Measurements from ENCODE around the gene AGPAT1. TPM values are rescaled to one million over a fixed set of nuclear protein-coding genes. Genes with fewer than 3 reads are reported as not detected.
A peak's percentile ranks its signal among the peaks of the same experiment; 100 is the strongest.

Gene AGPAT1
- total RNA-seq, 2 donors from 2014 or later = 33.2 to 35.0 TPM

DNA sequence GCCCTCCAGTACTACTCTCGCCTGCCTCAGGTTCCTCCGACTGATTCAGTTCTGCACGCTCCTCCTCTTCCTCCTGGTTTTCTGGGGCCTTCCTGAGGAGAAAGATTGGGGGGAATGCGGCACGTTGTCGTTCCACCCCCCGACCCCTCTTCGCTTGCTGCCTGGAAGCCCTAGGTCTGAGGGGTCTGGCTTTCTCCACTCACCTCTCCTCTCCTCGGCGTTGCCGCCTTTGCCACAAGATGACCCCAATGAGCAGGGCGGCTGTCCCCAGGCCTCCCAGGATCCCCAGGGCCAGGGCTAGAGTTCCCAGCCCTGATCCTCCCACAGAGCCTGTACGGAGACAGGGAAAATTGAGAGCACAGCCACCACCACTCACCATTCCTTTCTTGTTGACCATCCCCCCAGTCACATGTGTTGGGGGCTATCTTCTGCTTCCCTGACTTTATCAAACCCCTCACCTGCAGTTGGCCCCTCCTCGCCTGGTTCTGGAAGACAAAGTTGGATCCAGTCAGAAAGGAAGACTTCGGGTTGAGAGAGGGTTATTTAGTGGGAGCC is 5.3 kb upstream of the AGPAT1 start:
- Mint-ChIP-seq H3K36me3 (peaks cover 18 to 34% of the 10 kb centered on the region in 2 donors), H3K9me3 (no peaks in the 10 kb centered on the region), H3K27ac (peak overlapping the region; percentile 92 to 93)
- ATAC-seq = no peak
- no peak for DNase-seq (ENCODE audit: low spot score in 2 of 2)

DNA sequence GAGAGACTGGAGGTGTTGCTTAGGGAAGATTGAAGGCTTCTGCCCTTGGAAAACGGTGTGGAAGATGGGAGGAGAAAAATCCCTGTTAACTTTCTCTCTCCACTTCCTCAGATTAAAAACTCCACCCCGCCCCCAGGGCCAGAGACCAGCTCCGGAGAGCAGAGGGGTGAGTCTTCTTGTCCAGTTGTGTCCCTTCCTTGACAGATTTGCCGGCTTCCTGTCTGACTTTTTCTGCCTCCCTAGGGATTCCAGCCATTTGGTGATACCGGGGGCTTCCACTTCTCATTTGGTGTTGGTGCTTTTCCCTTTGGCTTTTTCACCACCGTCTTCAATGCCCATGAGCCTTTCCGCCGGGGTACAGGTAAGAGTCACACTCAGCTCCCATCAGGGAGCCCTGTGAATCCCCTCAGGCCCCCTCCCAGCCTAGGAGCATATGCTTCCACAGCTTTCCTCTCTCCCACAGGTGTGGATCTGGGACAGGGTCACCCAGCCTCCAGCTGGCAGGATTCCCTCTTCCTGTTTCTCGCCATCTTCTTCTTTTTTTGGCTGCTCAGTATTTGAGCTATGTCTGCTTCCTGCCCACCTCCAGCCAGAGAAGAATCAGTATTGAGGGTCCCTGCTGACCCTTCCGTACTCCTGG is 4.0 kb upstream of the AGPAT1 start:
- DNase-seq (ENCODE audit: low spot score in 2 of 2) (peak in 1 of 2 donors; percentile 52), ATAC-seq (no peak)
- Mint-ChIP-seq H3K9me3 (no peaks in the 10 kb centered on the region), H3K36me3 (peaks cover 18 to 26% of the 10 kb centered on the region in 2 donors), H3K27ac (peak overlapping the region; percentile 31 to 93)

DNA sequence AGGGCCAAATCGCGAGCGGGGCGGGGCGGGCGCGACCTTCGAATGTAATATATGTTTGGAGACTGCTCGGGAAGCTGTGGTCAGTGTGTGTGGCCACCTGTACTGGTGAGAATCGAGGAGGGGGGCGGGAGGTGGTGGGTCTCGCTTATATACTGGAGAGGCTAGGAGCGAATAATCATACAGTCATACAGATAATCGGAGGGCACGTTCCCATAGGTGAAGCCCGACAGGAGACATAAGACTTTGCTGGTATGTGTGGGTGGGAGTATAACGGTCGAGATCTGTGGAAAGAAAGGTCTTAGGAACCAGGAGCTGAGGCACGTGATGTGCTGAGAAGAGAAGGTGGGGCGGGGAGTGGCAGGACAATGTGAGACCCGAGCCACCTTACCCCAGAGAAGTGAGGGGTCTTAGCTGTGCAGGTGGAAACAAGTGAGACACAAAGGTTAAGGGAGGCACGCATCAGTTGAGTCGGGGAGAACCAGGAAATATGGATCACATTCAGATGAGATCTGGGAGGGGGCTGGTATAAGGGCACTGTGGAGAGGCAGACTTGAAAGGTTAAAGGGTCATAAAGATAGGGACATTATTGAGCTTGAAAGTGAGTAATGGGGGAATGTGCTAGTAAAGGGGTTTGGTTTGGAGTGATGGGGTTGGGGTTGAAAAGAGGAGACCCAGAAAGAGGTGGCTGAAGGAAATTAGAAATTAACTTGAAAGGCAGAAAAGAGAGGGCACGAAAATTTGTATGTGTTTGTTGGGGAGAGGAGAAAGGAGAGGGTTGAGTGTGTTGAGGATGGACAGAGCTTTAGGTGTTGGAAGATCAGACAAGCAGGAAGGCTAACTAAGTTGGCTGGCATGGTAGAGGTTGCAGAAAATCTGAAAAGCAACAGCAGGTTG is 2.9 kb upstream of the AGPAT1 start:
- ATAC-seq (peak in 1 of 2 donors; percentile 2), DNase-seq (ENCODE audit: low spot score in 2 of 2) (no peak)
- H3K9me3 Mint-ChIP-seq = no peaks in the 10 kb centered on the region
- peaks cover 18 to 26% of the 10 kb centered on the region in 2 donors for H3K36me3 Mint-ChIP-seq
- peak overlapping the region; percentile 93 to 97 for H3K27ac Mint-ChIP-seq

DNA sequence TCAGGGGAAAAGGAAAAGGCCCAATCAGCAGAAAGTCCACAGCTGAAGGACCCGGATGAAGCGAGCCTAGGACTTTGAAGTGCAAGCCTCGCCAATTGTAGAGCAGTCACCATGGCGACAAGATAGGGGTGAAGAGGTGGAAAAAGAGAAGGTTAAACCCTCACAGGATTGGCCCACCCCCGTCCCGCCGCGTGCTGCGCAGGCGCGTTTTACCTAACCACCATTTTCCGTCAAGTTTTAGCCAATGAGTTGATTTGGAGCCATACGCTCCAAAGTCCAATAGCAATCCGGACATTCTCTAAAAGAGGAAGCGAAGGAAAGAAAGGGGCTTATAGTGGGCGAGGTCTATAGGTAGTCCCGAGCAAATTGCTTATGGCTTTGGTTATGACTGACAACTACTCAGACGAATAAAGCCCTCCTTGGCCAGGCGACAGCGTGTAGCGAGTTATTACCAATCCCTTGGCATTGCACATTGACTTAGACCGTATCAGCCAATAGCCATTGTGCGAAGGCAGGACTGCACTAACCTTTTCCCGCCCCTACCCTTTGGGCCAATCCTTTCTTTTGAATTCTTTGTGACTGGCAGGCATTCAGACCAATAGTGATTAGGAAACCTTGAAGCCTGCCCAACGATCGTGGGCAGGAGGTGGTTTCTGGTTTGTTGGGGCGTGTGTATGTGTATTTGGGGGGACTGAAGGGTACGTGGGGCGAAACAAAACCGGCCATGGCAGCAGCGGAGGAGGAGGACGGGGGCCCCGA is 2.1 kb upstream of the AGPAT1 start, which contains the start of gene RNF5:
Gene RNF5, plus strand, starts transcription at position 618 of the 759 bp plus-strand sequence. Its CDS starts 107 bp downstream, at position 725.
- DNase-seq (ENCODE audit: low spot score in 2 of 2) (peak; percentile 90 to 93), ATAC-seq (peak; percentile 87)
- no peaks in the 10 kb centered on the region for H3K9me3 Mint-ChIP-seq
- peaks cover 18 to 26% of the 10 kb centered on the region in 2 donors for H3K36me3 Mint-ChIP-seq
- H3K27ac Mint-ChIP-seq = peak within 1 kb of the TSS; percentile 93 to 97

DNA sequence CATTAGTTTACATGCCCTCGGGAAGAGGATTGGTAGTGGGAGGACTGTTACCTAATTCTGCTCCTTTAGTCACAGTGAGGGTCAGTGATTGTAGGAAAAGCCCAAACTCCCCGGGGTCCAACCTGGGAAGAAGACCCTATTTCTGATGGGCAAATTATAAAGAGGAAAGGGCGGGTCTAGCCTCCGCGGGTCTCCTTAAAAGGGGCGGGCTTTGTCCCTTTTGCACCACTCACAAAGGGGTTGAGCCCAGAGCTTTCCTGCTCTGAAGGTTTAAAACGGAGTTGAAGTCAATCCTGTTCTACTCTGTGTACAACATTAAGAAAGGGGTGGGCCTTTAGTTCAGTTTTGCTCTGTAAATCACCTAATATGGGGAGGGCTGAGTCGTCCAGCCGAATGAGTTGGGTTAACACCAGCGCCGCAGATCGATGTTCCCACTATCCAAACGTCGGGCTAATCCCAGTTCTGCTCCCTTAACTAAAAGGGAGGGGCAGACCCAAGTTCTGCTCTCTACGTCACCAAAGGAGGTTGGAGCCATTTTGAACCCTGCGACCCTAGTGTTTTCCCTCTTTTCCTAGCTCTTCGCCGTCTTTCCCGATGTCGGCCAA is 1.4 kb upstream of the AGPAT1 start:
- H3K9me3 Mint-ChIP-seq = no peaks in the 10 kb centered on the region
- ATAC-seq = peak in 1 of 2 donors; percentile 12
- DNase-seq (ENCODE audit: low spot score in 2 of 2) = peak in 1 of 2 donors; percentile 39
- peaks cover 18 to 26% of the 10 kb centered on the region in 2 donors for H3K36me3 Mint-ChIP-seq
- H3K27ac Mint-ChIP-seq = peak overlapping the region; percentile 93 to 97

DNA sequence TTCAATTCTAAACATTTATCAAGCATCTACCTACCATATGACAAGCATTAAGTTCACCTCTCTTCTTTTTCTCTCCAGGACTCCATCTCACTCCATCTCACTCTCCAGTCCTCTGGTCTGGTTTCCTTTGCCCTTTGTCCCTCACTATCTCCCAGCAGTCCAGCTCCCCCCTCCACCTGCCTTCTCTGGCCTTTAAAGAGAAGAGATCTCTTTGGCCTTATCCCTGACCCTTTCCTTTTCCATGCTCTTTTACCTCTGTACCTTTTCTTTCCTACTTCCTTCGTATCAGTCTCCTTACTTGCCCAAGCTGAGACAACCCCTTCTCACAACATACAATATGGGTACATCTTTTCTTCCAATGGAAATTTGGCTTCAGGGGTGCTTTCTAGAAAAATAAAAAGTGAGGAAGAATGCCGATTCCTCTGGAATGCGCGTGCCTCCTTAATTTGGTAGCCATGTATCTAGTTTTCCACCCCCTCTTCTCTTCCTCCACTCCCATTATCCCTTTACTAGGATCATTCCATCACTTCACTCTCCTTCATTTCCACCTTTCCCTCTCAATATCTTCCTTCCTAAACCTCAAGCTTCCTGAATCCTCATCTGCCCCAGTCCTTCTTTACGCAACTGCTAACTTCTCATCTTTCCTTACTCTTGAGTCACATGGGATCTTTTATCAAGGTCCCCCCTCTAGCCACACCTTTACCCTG is 745 bp upstream of the AGPAT1 start:
- ATAC-seq (no peak), DNase-seq (ENCODE audit: low spot score in 2 of 2) (no peak)
- Mint-ChIP-seq H3K27ac (peak overlapping the region; percentile 93 to 97), H3K9me3 (no peaks in the 10 kb centered on the region), H3K36me3 (peaks cover 18 to 26% of the 10 kb centered on the region in 2 donors)

DNA sequence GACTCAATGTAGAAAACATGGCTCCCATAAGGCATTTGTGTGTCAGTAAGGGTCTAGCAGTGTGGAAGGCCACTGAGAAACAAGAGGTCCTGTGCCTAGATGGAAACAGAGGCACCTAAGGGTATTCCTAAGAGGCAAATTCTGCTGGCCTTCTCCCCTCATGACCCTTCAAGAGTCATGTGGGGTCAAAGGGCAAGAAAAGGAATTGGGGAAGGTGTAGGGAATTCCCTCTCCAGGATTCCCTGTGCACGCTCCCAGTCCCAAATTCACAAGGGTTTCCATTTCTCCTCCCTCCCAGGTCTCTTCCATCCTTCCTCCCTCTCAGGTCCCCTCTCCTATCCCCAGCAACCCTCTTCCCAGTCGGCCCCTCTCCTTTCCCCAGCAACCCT is 568 bp downstream of the AGPAT1 start:
- H3K36me3 Mint-ChIP-seq = peaks cover 15 to 18% of the 10 kb centered on the region in 2 donors

DNA sequence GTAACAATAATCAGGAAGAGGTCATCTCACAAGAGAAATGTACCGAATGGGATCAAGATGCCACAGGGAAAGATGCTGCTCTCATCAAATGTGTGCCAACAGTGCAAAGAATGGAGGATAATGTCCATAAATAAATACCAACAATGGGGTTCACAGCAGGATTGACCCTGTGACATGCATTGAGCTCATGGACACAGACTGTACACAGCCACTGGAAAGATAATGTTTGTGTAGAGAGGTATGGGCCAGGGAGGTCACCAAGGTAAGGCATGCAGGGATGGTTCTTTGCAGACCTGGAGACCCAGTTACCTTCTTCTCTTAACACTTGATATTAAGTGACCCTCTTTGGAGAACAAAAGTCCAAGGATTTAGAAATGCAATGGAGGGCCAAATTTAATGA is 1.5 kb downstream of the AGPAT1 start:
- no peak for DNase-seq (ENCODE audit: low spot score in 2 of 2)
- no peak for ATAC-seq
- Mint-ChIP-seq H3K27ac (peak overlapping the region in 1 of 2 donors; percentile 45), H3K36me3 (peaks cover 12 to 19% of the 10 kb centered on the region in 2 donors), H3K9me3 (no peaks in the 10 kb centered on the region)

More for the DNA sequence above, 568 bp downstream of the AGPAT1 start:
- Mint-ChIP-seq H3K9me3 (no peaks in the 10 kb centered on the region), H3K27ac (peak overlapping the region; percentile 90 to 93)
- ATAC-seq (no peak), DNase-seq (ENCODE audit: low spot score in 2 of 2) (no peak)

DNA sequence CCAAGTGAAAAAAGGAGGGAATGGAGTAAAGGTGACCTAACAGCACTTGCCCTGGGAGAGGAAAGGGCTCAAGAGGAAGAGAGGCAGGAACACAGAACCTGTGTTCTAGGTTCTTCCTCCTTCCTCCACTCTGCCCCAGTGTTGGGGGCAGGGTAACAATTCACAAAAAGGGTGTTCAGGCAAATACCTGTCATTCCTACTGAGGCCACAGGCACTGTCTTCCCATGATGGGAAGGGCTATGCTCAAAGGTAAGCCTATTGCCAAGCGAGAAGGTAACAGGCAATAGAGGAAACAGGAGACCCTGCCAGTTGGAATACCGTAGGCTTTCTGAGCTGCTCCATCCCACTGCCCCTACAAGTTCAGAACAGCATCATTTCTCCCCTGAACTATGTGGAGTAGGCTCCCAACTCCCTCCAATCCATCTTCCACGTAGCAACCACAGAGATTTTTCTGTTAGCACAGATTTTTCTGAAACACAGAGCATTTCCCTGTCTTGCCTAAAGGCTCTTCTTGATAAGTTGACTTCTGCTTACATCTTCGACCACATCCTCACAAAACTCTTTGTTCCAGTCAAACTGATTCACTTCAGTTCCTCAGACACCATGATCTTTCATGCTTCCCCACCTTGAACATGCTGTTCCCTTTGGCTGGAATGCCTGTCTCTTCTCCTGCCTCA is 2.7 kb downstream of the AGPAT1 start:
- ATAC-seq (no peak), DNase-seq (ENCODE audit: low spot score in 2 of 2) (no peak)
- Mint-ChIP-seq H3K27ac (peak overlapping the region; percentile 24 to 45), H3K36me3 (peaks cover 0 to 10% of the 10 kb centered on the region in 2 donors), H3K9me3 (no peaks in the 10 kb centered on the region)

DNA sequence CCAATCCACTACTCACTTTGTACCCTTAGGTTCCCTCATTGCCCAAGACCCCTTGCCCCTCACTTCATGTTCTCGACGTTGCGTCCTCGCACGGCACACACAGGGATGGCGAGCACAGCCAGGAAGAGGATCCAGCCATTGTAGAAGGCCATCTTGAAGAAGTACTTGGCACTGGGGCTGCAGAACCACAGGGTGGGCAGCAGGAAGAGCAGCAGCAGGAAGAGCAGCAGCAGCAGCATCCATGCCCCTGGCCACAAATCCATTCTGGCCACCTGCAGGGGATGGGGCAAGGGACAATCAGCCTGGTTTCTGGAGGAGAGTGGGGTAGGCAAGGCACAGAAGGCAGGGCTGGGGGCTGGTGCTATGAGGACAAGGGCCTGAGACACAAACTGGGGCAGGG is 4.7 kb downstream of the AGPAT1 start:
- peak overlapping the region; percentile 29 to 78 for H3K27ac Mint-ChIP-seq
- H3K36me3 Mint-ChIP-seq = peaks cover 0 to 10% of the 10 kb centered on the region in 2 donors
- no peaks in the 10 kb centered on the region for H3K9me3 Mint-ChIP-seq
- ATAC-seq (no peak), DNase-seq (ENCODE audit: low spot score in 2 of 2) (no peak)

DNA sequence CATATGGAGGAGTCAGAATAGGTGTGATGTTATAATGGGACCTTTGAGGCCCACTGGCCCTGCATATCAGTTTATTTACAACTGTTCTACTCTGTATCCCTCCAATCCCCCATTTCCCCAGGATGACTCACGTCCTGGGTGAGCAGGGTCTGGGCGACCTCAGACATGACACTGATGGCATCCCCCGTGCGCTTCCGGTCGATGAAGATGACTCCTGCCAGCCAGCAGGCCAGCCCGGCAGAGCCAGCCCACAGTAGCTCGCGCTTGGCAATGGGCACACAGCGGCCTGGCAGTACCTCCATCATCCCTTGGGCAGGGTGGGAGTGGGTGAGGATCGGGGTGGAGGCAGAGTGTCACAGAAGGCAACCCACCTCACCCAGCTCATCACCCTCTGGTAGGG is 5.6 kb downstream of the AGPAT1 start:
- H3K27ac Mint-ChIP-seq = peak overlapping the region in 1 of 2 donors; percentile 78
- H3K9me3 Mint-ChIP-seq = no peaks in the 10 kb centered on the region
- H3K36me3 Mint-ChIP-seq = peaks cover 0 to 10% of the 10 kb centered on the region in 2 donors
- no peak for ATAC-seq
- DNase-seq (ENCODE audit: low spot score in 2 of 2) = no peak

DNA sequence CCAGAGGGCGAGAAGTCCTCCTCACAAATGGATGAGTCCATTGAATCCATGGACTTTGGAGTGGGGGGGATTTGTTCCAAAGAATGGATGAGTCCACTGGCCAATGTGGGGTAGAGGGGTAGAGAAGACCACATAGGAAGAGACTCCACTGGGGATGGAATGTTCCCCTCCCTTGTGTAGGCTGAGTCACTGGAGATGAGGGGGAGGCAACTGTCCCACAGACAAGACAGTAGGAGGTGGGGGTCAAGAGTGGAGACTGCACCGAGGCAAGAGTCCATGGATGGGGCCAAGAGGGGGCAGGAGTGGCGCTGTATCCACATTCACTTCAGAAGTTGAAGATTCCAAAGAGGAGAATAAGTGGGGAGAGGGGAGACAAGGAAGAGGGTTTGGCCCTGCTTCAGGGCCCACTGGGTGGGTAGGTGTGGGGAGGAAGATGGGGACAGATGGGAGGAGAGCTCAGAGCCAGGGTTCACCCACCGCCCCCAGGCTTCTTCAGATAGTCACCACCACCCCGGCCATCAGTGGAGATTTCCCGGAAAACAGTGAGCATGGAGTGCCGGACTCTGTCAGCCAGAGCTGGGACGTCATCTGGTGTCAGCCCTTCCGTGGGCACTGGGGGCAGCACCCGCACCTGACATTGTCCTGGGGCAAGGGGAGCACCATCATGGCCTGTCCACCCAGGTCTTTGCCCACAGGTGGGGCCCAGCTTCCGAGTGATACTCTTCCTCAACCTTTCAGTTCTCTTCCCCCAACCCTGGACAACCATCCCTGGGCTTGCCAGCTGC is 6.9 kb downstream of the AGPAT1 start:
- Mint-ChIP-seq H3K36me3 (peaks cover 0 to 10% of the 10 kb centered on the region in 2 donors), H3K27ac (peak overlapping the region; percentile 4 to 83), H3K9me3 (no peaks in the 10 kb centered on the region)
- no peak for ATAC-seq
- no peak for DNase-seq (ENCODE audit: low spot score in 2 of 2)

DNA sequence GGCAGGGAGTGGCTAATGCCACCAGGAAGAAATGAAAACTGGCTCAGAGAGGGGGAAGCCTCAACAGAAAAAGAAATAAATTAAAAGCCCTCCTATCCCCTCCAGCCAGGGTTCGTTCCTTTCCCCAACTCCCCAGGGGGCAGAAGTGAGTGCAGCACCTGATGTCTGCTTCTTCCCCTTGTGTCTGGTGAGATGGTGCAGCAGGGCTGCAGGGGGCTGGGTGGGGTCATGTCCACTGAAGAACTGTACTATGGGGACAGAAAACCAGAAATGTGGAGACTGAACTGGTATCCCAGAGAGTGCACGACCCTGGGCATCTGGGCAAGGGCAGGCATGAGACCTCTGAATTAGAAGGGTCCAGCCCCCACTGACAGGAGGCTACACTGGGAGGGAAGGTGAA is 7.5 kb downstream of the AGPAT1 start:
- ATAC-seq (no peak), DNase-seq (ENCODE audit: low spot score in 2 of 2) (no peak)
- Mint-ChIP-seq H3K9me3 (no peaks in the 10 kb centered on the region), H3K36me3 (peaks cover 0 to 10% of the 10 kb centered on the region in 2 donors), H3K27ac (peak overlapping the region; percentile 4 to 70)

DNA sequence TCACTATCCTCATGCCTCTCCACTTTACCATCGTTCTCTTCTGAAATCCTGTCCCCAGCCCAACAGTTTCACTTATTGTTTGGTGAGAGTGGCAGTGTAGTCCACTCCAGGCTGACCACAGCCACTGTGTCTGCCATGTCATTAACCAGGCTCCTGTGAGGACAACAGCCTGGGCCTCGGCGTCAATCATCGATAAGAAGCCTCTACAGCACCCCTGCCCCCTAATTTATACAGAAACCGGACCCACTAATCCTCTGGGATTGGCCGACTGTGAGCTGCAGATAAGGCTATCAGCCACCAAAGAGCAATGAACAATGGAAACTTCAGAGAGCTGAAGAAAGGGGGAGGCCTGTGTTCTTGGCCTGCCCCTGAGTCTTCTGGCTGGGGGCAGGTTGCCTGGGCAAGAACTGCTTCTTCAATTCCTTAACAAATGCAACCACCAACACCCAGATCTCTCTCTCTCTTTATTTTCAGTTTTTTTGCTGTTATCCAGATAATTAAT is 8.1 kb downstream of the AGPAT1 start:
- peaks cover 0 to 10% of the 10 kb centered on the region in 2 donors for H3K36me3 Mint-ChIP-seq
- DNase-seq (ENCODE audit: low spot score in 2 of 2) (no peak), ATAC-seq (no peak)
- no peaks in the 10 kb centered on the region for H3K9me3 Mint-ChIP-seq
- H3K27ac Mint-ChIP-seq = peak overlapping the region; percentile 4 to 87

Data from activated naive CD4-positive, alpha-beta T cell treated with anti-CD3 and anti-CD28 coated beads, Interleukin-2, amount 50 U/mL, for 72 hours (primary cell).